Naive thymus-derived CD4-positive, alpha-beta T cell (primary cell): ENCODE results near the gene CRYBG1. TPM values are rescaled to one million over a fixed set of nuclear protein-coding genes. Genes with fewer than 3 reads are reported as not detected.

Source experiments
- ATAC-seq: fragments of 150-1000 bp; cut with Tn5 transposase; 2 replicates; pipeline ENCODE4 v1.10.0; 2021; ENCODE audit warnings: mild to moderate bottlenecking, moderate library complexity
- CTCF ChIA-PET: fragments of 350-600 bp; sonication (Branson Sonifier 250); formaldehyde crosslinking; loops from one replicate; lab custom pipeline; 2021; ENCODE audit warnings: antibody characterized with exemption; lab: Charles Lee
- POLR2A ChIA-PET: fragments of 350-600 bp; sonication (Branson Sonifier 250); formaldehyde crosslinking; loops from one replicate; lab custom pipeline; 2021; ENCODE audit warnings: antibody characterized with exemption, inconsistent platforms; lab: Charles Lee
- DNase-seq, 9 donors: peaks; one replicate each; pipeline versions ENCODE4 v3.0.0 to v3.0.0-alpha.2; 2020 to 2022; ENCODE audit warnings: mixed read lengths in 1 of 9
- H3K27ac ChIP-seq: one replicate; pipeline ENCODE4 v1.7.0; 2013; ENCODE audit warnings: mild to moderate bottlenecking, low read depth, low read length, moderate library complexity
- H3K27me3 ChIP-seq, 2 donors: one replicate each; pipeline ENCODE4 v1.7.0; 2013; ENCODE audit warnings: low read length in 2 of 2, mild to moderate bottlenecking in 2 of 2, moderate library complexity in 2 of 2; ENCODE audit not compliant: control insufficient read depth in 2 of 2, insufficient read depth in 2 of 2
- H3K36me3 ChIP-seq, 3 experiments: 1 replicate in 2 of 3; 2 replicates in 1 of 3; pipeline ENCODE4 v1.7.0; 2013; ENCODE audit warnings: low read length in 3 of 3, mild to moderate bottlenecking in 3 of 3, moderate library complexity in 1 of 3; ENCODE audit not compliant: insufficient read depth in 3 of 3, control insufficient read depth in 2 of 3
- H3K4me1 ChIP-seq, 2 donors: one replicate each; pipeline ENCODE4 v1.7.0; 2013; ENCODE audit warnings: low read length in 2 of 2, mild to moderate bottlenecking in 2 of 2, moderate library complexity in 1 of 2; ENCODE audit not compliant: control insufficient read depth in 2 of 2, insufficient read depth in 2 of 2
- H3K4me3 ChIP-seq: 2 replicates; pipeline ENCODE4 v1.7.0; 2013; ENCODE audit warnings: mild to moderate bottlenecking, low read length
- H3K9me3 ChIP-seq, 3 experiments: 1 replicate in 2 of 3; 2 replicates in 1 of 3; pipeline ENCODE4 v1.7.0; 2013; ENCODE audit warnings: low read length in 3 of 3; ENCODE audit not compliant: control insufficient read depth in 2 of 3
- H3K27ac Mint-ChIP-seq, 9 donors: one replicate each; pipeline ENCODE4 v1.8.0; 2020 to 2022; ENCODE audit warnings: mixed read lengths in 9 of 9, mild to moderate bottlenecking in 8 of 9, moderate library complexity in 5 of 9, inconsistent platforms in 2 of 9
- H3K27me3 Mint-ChIP-seq, 5 donors: one replicate each; pipeline ENCODE4 v1.8.0; 2021 to 2022; ENCODE audit warnings: mixed read lengths in 5 of 5, mild to moderate bottlenecking in 1 of 5
- H3K36me3 Mint-ChIP-seq, 5 donors: one replicate each; pipeline ENCODE4 v1.8.0; 2020 to 2022; ENCODE audit warnings: mixed read lengths in 5 of 5, mild to moderate bottlenecking in 3 of 5, inconsistent platforms in 1 of 5
- H3K4me1 Mint-ChIP-seq, 7 donors: one replicate each; pipeline ENCODE4 v1.8.0; 2020 to 2022; ENCODE audit warnings: mixed read lengths in 7 of 7, mild to moderate bottlenecking in 3 of 7, inconsistent platforms in 1 of 7
- H3K4me3 Mint-ChIP-seq, 10 donors: one replicate each; pipeline ENCODE4 v1.8.0; 2020 to 2022; ENCODE audit warnings: mild to moderate bottlenecking in 10 of 10, mixed read lengths in 10 of 10, moderate library complexity in 6 of 10, inconsistent platforms in 2 of 10
- H3K9me3 Mint-ChIP-seq, 11 donors: one replicate each; pipeline ENCODE4 v1.8.0; 2020 to 2022; ENCODE audit warnings: mixed read lengths in 11 of 11, mild to moderate bottlenecking in 4 of 11, inconsistent platforms in 1 of 11, moderate library complexity in 1 of 11
- intact Hi-C, 2 donors: fragments of 100-400 bp; cut with micrococcal nuclease; formaldehyde crosslinking; loops; one replicate each; pipeline ENCODE4 v1.15.1; 2023
- polyA plus RNA-seq, 2 donors: library from polyadenylated mRNA; unstranded; fragments of 300-500 nt; fragmentation: Illumina TruSeq; gene quantifications; one replicate each; pipeline ENCODE4 v1.2.3, GENCODE V29; 2021
- total RNA-seq, 6 experiments: library from RNA in 5 of 6; stranded (reverse) in 5 of 6; gene quantifications; 1 replicate in 5 of 6; 2 replicates in 1 of 6; pipeline ENCODE4 v1.2.3 and lab custom pipeline; 2021 to 2026

The CRYBG1 gene
- total and polyA plus RNA-seq, 7 experiments from 2014 or later, result 11.3 to 39.8 (median 30.3) TPM

DNA sequence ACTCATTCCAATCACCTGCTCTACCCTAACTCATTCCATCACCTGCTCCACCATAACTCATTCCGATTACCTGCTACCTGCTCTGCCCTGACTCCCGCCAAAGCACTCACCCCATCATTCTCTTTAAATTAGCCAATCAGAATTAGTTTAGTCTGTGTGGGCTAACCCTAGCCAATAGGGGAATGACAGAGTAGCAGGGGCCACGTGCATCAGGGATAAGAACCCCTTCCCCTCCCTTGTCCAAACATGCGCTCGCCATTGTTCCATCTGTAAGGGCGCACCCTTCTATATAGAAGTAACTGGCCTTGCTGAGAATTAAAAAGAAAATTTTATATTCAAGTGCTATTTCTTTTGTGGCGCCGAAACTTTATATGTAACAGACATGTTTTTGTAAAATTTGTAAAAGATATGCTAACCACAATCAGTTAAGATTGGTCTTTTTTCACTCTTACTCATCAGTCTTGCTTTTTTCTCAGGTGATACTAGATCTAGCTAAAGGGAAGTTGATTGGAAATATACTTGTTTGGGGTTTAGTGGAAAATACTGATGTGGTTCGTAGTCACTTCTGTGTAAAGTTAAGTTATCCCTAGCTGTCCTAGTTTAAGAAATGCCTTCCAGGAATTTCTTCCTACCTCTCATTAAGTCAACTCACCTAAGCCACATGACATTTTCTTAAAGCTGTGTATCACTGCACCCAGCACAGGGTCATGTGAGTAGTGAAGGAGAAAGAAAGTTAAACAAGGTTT lies 252.3 kb downstream of the CRYBG1 start:
- H3K27ac Mint-ChIP-seq, result peak overlapping the region in 3 of 9 donors; percentile 12 to 47 (median 22)
- H3K9me3 Mint-ChIP-seq, result no peaks in the 10 kb centered on the region
- CTCF ChIA-PET, result interaction anchor here (0.6 kb wide), 1 partner anchor 173 kb away, joined by 6 read pairs; no protein-coding TSS in a partner anchor

GRCh38 chr6:106613590-106613989 lies 253.1 kb downstream of the CRYBG1 start:
- Histone ChIP-seq H3K27me3 (no peaks in the 10 kb centered on the region), H3K27ac (no peak overlapping the region), H3K4me3 (no peak overlapping the region), H3K4me1 (no peaks in the 10 kb centered on the region), H3K9me3 (no peaks in the 10 kb centered on the region), H3K36me3 (peaks cover 0 to 13% (median 0%) of the 10 kb centered on the region in 3 experiments)
- intact Hi-C loops, result no loop called here
- Mint-ChIP-seq H3K27ac (no peak overlapping the region), H3K36me3 (peaks cover 9 to 50% (median 17%) of the 10 kb centered on the region in 5 donors), H3K4me3 (no peak overlapping the region), H3K9me3 (no peaks in the 10 kb centered on the region), H3K27me3 (no peaks in the 10 kb centered on the region), H3K4me1 (peaks cover 0 to 32% (median 0%) of the 10 kb centered on the region in 7 donors)
- POLR2A ChIA-PET, result no interaction called here
- ATAC-seq (no peak), DNase-seq (no peak)
- CTCF ChIA-PET, result interaction anchor here (0.6 to 0.7 kb wide), 2 partner anchors 142 to 174 kb away, joined by 3 to 6 read pairs; no protein-coding TSS in a partner anchor

More for the DNA sequence above, 252.3 kb downstream of the CRYBG1 start:
- H3K4me3 Mint-ChIP-seq, result peak overlapping the region in 1 of 10 donors; percentile 10
- POLR2A ChIA-PET, result no interaction called here
- no peaks in the 10 kb centered on the region for H3K27me3 ChIP-seq
- H3K4me1 ChIP-seq, result no peaks in the 10 kb centered on the region
- H3K36me3 Mint-ChIP-seq, result peaks cover 5 to 46% (median 13%) of the 10 kb centered on the region in 5 donors
- no peak overlapping the region for H3K27ac ChIP-seq
- DNase-seq (no peak), ATAC-seq (no peak)
- no peaks in the 10 kb centered on the region for H3K27me3 Mint-ChIP-seq
- intact Hi-C loops, result no loop called here
- peaks cover 0 to 32% (median 4%) of the 10 kb centered on the region in 7 donors for H3K4me1 Mint-ChIP-seq
- H3K9me3 ChIP-seq, result no peaks in the 10 kb centered on the region
- H3K4me3 ChIP-seq, result no peak overlapping the region
- H3K36me3 ChIP-seq, result peaks cover 0 to 13% (median 0%) of the 10 kb centered on the region in 3 experiments

DNA sequence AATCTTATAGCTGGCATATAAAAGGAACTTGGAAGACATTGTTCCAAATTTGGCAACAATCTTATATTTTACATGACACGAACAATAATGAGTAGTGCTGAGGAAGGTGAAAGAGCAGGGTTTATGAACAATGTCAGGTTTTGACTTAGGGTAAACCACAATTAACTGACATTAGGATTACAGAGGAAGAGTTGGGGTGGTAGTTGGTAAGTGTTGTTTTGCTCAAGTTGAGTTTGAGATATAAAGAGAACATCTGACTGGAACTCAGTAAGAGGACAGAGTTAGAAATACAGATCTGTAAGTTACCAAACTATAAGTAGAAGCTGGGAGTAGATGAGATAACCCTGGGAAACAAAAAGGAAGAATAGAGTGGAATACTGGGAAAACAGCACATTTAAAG lies 253.6 kb downstream of the CRYBG1 start:
- Mint-ChIP-seq H3K9me3 (no peaks in the 10 kb centered on the region), H3K27me3 (no peaks in the 10 kb centered on the region), H3K36me3 (peaks cover 14 to 51% (median 21%) of the 10 kb centered on the region in 5 donors), H3K27ac (peak overlapping the region in 1 of 9 donors; percentile 4), H3K4me1 (peaks cover 0 to 32% (median 0%) of the 10 kb centered on the region in 7 donors), H3K4me3 (peak overlapping the region in 1 of 10 donors; percentile 1)
- Histone ChIP-seq H3K4me3 (no peak overlapping the region), H3K27ac (no peak overlapping the region), H3K36me3 (peaks cover 0 to 13% (median 0%) of the 10 kb centered on the region in 3 experiments), H3K4me1 (no peaks in the 10 kb centered on the region), H3K9me3 (no peaks in the 10 kb centered on the region), H3K27me3 (no peaks in the 10 kb centered on the region)
- ATAC-seq (no peak), DNase-seq (no peak)
- CTCF ChIA-PET, result interaction anchor here (0.7 kb wide), 1 partner anchor 141 kb away, joined by 3 read pairs; no protein-coding TSS in a partner anchor
- POLR2A ChIA-PET, result no interaction called here
- intact Hi-C loops, result no loop called here

DNA sequence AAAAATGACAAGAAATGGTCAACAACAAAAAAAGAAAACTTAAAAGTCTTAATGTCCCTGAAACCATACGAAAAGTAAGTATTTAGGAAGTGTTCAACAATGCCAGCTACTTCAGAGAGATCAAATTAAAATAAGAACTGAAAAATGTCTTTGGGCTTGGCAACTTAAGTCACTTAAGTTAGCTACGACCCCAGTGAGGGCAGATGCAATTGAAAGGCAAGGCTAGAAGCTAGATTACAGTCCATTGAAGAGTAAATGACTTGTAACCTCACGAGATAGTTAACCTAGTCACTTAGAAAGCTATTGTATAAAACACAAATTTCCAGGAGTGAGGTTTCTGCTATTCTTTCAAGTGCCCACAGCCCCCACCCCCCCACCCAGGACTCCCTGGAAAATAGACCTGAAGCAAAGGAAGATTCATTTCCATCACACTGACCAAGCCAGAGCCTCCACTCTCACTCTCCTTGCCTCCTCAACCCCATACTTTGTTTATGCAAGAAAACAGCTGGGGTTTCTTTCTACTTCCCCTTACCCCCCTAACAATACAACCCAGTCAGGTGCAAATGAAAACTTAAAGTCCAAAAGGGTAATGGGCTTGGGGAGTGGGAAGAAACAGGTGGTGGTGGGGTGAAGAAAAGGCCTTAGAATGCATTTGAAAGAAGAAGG lies 254.2 kb downstream of the CRYBG1 start:
- Mint-ChIP-seq H3K27me3 (no peaks in the 10 kb centered on the region), H3K36me3 (peaks cover 14 to 50% (median 24%) of the 10 kb centered on the region in 5 donors), H3K27ac (peak overlapping the region in 1 of 9 donors; percentile 4), H3K4me1 (peaks cover 0 to 32% (median 0%) of the 10 kb centered on the region in 7 donors), H3K9me3 (no peaks in the 10 kb centered on the region), H3K4me3 (no peak overlapping the region)
- Histone ChIP-seq H3K27me3 (no peaks in the 10 kb centered on the region), H3K36me3 (peaks cover 0 to 13% (median 0%) of the 10 kb centered on the region in 3 experiments), H3K27ac (no peak overlapping the region), H3K4me1 (no peaks in the 10 kb centered on the region), H3K9me3 (no peaks in the 10 kb centered on the region), H3K4me3 (no peak overlapping the region)
- ATAC-seq (no peak), DNase-seq (no peak)
- CTCF ChIA-PET, result no interaction called here
- POLR2A ChIA-PET, result no interaction called here
- intact Hi-C loops, result no loop called here

DNA sequence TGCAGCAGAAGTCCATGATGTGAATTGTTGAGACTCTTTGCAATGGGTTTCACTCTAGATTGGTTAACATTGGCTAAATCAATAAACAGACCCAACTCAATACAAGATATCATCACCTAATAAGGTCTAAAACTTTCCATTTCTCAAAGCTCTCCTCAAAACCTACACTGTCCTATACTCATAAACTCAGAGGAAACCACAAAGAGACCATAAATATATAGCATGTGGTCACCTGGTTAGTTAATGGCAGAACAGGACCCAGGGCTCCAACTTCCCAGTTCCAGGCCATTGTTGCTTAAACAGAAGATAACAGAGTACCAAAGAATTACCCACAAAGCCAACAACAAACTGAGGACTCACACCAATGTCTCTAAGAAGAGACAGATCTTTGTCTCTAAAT lies 256.8 kb downstream of the CRYBG1 start:
- ATAC-seq, result no peak
- CTCF ChIA-PET, result interaction anchor here (1.2 kb wide), 1 partner anchor 54 kb away, joined by 3 read pairs; no protein-coding TSS in a partner anchor
- H3K9me3 ChIP-seq, result no peaks in the 10 kb centered on the region
- no peak overlapping the region for H3K4me3 ChIP-seq
- peaks cover 14 to 51% (median 22%) of the 10 kb centered on the region in 5 donors for H3K36me3 Mint-ChIP-seq
- no peak overlapping the region for H3K4me3 Mint-ChIP-seq
- no peak for DNase-seq
- no peak overlapping the region for H3K27ac ChIP-seq
- H3K36me3 ChIP-seq, result peaks cover 0 to 13% (median 0%) of the 10 kb centered on the region in 3 experiments
- H3K4me1 ChIP-seq, result no peaks in the 10 kb centered on the region
- no peak overlapping the region for H3K27ac Mint-ChIP-seq
- POLR2A ChIA-PET, result interaction anchor here (0.6 kb wide), 1 partner anchor 1173 kb away, joined by 3 read pairs; no protein-coding TSS in a partner anchor
- intact Hi-C loops, result no loop called here
- no peaks in the 10 kb centered on the region for H3K27me3 ChIP-seq
- no peaks in the 10 kb centered on the region for H3K27me3 Mint-ChIP-seq
- no peaks in the 10 kb centered on the region for H3K9me3 Mint-ChIP-seq
- peaks cover 0 to 32% (median 0%) of the 10 kb centered on the region in 7 donors for H3K4me1 Mint-ChIP-seq

GRCh38 chr6:106617857-106618256 lies 257.3 kb downstream of the CRYBG1 start:
- no peak for ATAC-seq
- Histone ChIP-seq H3K9me3 (no peaks in the 10 kb centered on the region), H3K27me3 (no peaks in the 10 kb centered on the region), H3K27ac (no peak overlapping the region), H3K4me3 (no peak overlapping the region), H3K4me1 (no peaks in the 10 kb centered on the region), H3K36me3 (peaks cover 0 to 13% (median 0%) of the 10 kb centered on the region in 3 experiments)
- Mint-ChIP-seq H3K9me3 (peaks cover 0 to 2% (median 0%) of the 10 kb centered on the region in 11 donors), H3K4me1 (peaks cover 0 to 27% (median 0%) of the 10 kb centered on the region in 7 donors), H3K4me3 (no peak overlapping the region), H3K27ac (no peak overlapping the region), H3K36me3 (peaks cover 18 to 53% (median 26%) of the 10 kb centered on the region in 5 donors), H3K27me3 (no peaks in the 10 kb centered on the region)
- ChIA-PET CTCF (interaction anchor here (0.6 to 1.2 kb wide), 3 partner anchors 54 to 1769 kb away, joined by 3 to 6 read pairs (median 3); no protein-coding TSS in a partner anchor), POLR2A (interaction anchor here (0.6 kb wide), 1 partner anchor 1172 kb away, joined by 3 read pairs; no protein-coding TSS in a partner anchor)
- intact Hi-C loops, result no loop called here
- DNase-seq, result no peak
